Adrenal gland (tissue), 12 donors: Measurements from ENCODE around the gene LMBR1L. TPM values are rescaled to one million over a fixed set of nuclear protein-coding genes. Genes with fewer than 3 reads are reported as not detected.

Experiments
- DNase-seq, 7 donors: peaks; one replicate each; pipeline ENCODE4 v3.0.0-alpha.2; 2019 to 2020
- H3K27ac ChIP-seq, 5 donors: fragments of 200-600 bp; sonication (generic) in 4 of 5; 1 replicate in 3 of 5; 2 replicates in 2 of 5; pipeline versions ENCODE4 v1.5.1 to v1.8.0; 2016 to 2020; ENCODE audit warnings: mild to moderate bottlenecking in 1 of 5
- H3K27me3 ChIP-seq: fragments of 200-600 bp; 2 replicates; pipeline ENCODE4 v1.8.0; 2021
- H3K36me3 ChIP-seq, 2 donors: fragments of 200-600 bp; replicated peaks in 1 of 2; 1 replicate in 1 of 2; 2 replicates in 1 of 2; pipeline versions ENCODE4 v1.5.1 to v1.8.0; 2018 to 2022
- H3K4me1 ChIP-seq, 2 donors: fragments of 200-600 bp; replicated peaks in 1 of 2; 1 replicate in 1 of 2; 2 replicates in 1 of 2; pipeline versions ENCODE4 v1.5.1 to v1.8.0; 2018 to 2021
- H3K4me3 ChIP-seq, 4 donors: fragments of 200-600 bp; sonication (generic) in 3 of 4; one replicate each; pipeline ENCODE4 v1.5.1; 2016 to 2018
- H3K9me3 ChIP-seq, 3 donors: fragments of 200-600 bp; sonication (generic) in 1 of 3; replicated peaks in 1 of 3; 1 replicate in 2 of 3; 2 replicates in 1 of 3; pipeline versions ENCODE4 v1.5.1 to v1.8.0; 2016 to 2021
- CTCF ChIP-seq, 6 experiments: fragments of 450-650 bp in 4 of 6; fragments of 200-600 bp in 2 of 6; sonication (generic) in 1 of 6; IDR thresholded peaks; 1 replicate in 5 of 6; 2 replicates in 1 of 6; pipeline versions ENCODE4 v1.5.1 to v1.8.0; 2016 to 2021; ENCODE audit warnings: antibody characterized with exemption in 6 of 6, mild to moderate bottlenecking in 2 of 6, moderate library complexity in 1 of 6
- POLR2A ChIP-seq, 2 donors: fragments of 450-650 bp; IDR thresholded peaks; one replicate each; pipeline ENCODE4 v1.6.1; 2017; ENCODE audit warnings: antibody characterized with exemption in 2 of 2, mild to moderate bottlenecking in 2 of 2, moderate library complexity in 1 of 2
- WGBS, 4 donors: extraction: QIAGEN DNeasy Blood & Tissue Kit in 2 of 4; methylation state at CpG; one replicate each; pipeline versions ENCODE4 v1.1.5 to v1.1.7; 2013 to 2017; 5-methylcytosine and 5-hydroxymethylcytosine counted together
- intact Hi-C, 2 donors: fragments of 100-400 bp; cut with DNase I; formaldehyde crosslinking; loops; one replicate each; pipeline versions ENCODE4 v1.14.1 to v1.15.0; 2022 to 2023
- polyA plus RNA-seq, 3 donors: library from polyadenylated mRNA; stranded (reverse); fragments of 200-250 nt in 2 of 3; fragments of 350-450 nt in 1 of 3; fragmentation: Illumina TruSeq in 1 of 3; extraction: RNeasy Lipid Tissue Mini Kit (QIAGEN cat#74804) in 1 of 3; gene quantifications; one replicate each; pipeline ENCODE4 v1.2.3, GENCODE V29; 2013 to 2014
- total RNA-seq, 9 donors: library from RNA; depleted of rRNA in 4 of 9; stranded (reverse); fragments of >200 nt in 4 of 9; fragments of 120-200 nt in 1 of 9; fragmentation: NEBNext Ultra II Directional in 1 of 9; extraction: Animal tissue kit (Norgen Biotek cat#: 25700) in 1 of 9; gene quantifications; one replicate each; pipeline versions ENCODE4 v1.1.0 to v1.2.4, GENCODE V29; 2013 to 2023
- donor health status: healthy with polysubstance abuse.
- donor health status: Bipolar disorder and iron deficiency.
- donor health status: DM: yes; HTN: yes; CAD: no.
- donor health status: DM: no; HTN: no; CAD: no.
- donor health status: DM: no; HTN: no; CAD: no.
- donor health status: DM: yes; HTN: yes; CAD: no.

LMBR1L gene
- total and polyA plus RNA-seq, 12 donors = 20.6 to 136 (median 77.5) TPM

- Histone ChIP-seq H3K4me1 (peaks cover 25 to 53% of the 10 kb centered on the region in 2 donors), H3K4me3 (no peak overlapping the region), H3K9me3 (no peaks in the 10 kb centered on the region), H3K27ac (peak overlapping the region in 2 of 5 donors; percentile 7 to 30), H3K27me3 (no peaks in the 10 kb centered on the region), H3K36me3 (peaks cover 0 to 70% of the 10 kb centered on the region in 2 donors)
- no peak for TF ChIP-seq CTCF (IDR thresholded peaks at IDR 0.05)
- TF ChIP-seq POLR2A (IDR thresholded peaks at IDR 0.05) = no peak
- intact Hi-C loops = no loop called here
- no peak for DNase-seq
- 68 to 100% (median 74%) methylated on average over 1 to 3 of the region's 3 CpGs for WGBS, 4 donors
These were observed 5.8 kb downstream of the LMBR1L start for GRCh38 chr12:49104822-49105221.

DNA sequence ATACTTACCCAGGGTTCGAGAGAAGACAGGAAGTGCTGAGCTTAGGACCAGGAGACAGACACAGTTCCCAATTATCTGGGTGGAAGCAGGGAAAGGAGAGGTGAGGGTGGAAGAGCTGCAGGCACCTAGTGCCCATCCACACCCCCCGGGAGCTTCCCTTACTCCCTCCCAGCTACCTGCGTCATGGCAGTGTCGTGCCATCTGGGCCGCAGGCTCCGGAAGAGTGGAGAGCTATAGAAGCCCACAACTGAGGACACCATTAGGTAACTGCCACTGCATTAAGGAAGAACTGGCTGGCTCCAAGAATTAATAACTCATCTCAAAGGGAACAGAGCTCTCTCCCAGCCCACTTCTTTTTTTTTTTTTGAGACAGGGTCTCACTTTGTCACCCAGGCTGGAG, 10.3 kb downstream of the LMBR1L start:
- H3K27me3 ChIP-seq = no peaks in the 10 kb centered on the region
- no peak for TF ChIP-seq POLR2A (IDR thresholded peaks at IDR 0.05)
- no peak for TF ChIP-seq CTCF (IDR thresholded peaks at IDR 0.05)
- no peak overlapping the region for H3K27ac ChIP-seq
- H3K4me1 ChIP-seq = peaks cover 0 to 14% of the 10 kb centered on the region in 2 donors
- intact Hi-C loops = no loop called here
- 86 to 97% (median 97%) methylated on average over 6 of the region's 6 CpGs for WGBS, 4 donors
- DNase-seq = no peak
- H3K9me3 ChIP-seq = no peaks in the 10 kb centered on the region
- no peak overlapping the region for H3K4me3 ChIP-seq
- H3K36me3 ChIP-seq = peaks cover 0 to 87% of the 10 kb centered on the region in 2 donors

DNA sequence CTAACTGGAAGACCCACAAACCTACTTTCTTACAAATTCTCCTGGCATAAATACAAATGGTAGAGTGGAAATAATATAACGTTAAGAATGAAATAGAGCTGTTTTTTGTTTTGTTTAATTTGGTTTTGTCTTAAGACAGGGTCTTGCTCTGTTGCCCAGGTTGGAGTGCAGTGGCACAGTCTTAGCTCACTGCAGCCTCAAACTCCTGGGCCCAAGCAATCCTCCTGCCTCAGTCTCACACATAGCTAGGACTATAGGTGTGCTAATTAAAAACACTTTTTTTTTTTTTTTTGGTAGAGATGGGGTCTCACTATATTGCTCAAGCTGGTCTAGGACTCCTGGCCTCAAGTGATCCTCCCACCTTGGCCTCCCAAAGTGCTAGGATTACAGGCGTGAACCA, 11.9 kb downstream of the LMBR1L start:
- no peak for TF ChIP-seq POLR2A (IDR thresholded peaks at IDR 0.05)
- TF ChIP-seq CTCF (IDR thresholded peaks at IDR 0.05) = no peak
- Histone ChIP-seq H3K4me3 (no peak overlapping the region), H3K27ac (no peak overlapping the region), H3K36me3 (peaks cover 0 to 70% of the 10 kb centered on the region in 2 donors), H3K27me3 (no peaks in the 10 kb centered on the region), H3K9me3 (no peaks in the 10 kb centered on the region), H3K4me1 (peaks cover 10 to 19% of the 10 kb centered on the region in 2 donors)
- intact Hi-C loops = no loop called here
- no peak for DNase-seq
- 80 to 95% (median 88%) methylated on average over 2 of the region's 2 CpGs for WGBS, 4 donors

- Histone ChIP-seq H3K4me1 (peaks cover 10 to 14% of the 10 kb centered on the region in 2 donors), H3K9me3 (no peaks in the 10 kb centered on the region), H3K4me3 (no peak overlapping the region), H3K27ac (no peak overlapping the region), H3K36me3 (peaks cover 0 to 63% of the 10 kb centered on the region in 2 donors), H3K27me3 (peaks cover 1% of the 10 kb centered on the region)
- DNase-seq = peak; percentile 34 to 75 (median 45)
- TF ChIP-seq POLR2A (IDR thresholded peaks at IDR 0.05) (no peak), CTCF (IDR thresholded peaks at IDR 0.05) (peak; percentile 53 to 71 (median 64))
- 46 to 73% (median 63%) methylated on average over 2 to 4 of the region's 4 CpGs for WGBS, 4 donors
- intact Hi-C loops = no loop called here
These were observed 12.6 kb downstream of the LMBR1L start for GRCh38 chr12:49098035-49098451.
